Erythroblast (primary cell): ENCODE results near the gene ARHGEF12.

Experiments used
- GATA1 ChIP-seq: IDR thresholded peaks from 2 replicates; pipeline ENCODE4 v1.6.1; 2011; ENCODE audit warnings: low read depth, mild to moderate bottlenecking, control low read depth, low read length, moderate library complexity
- POLR2A ChIP-seq: IDR thresholded peaks from 2 replicates; pipeline ENCODE4 v1.6.1; 2011; ENCODE audit warnings: mild to moderate bottlenecking, low read length

DNA sequence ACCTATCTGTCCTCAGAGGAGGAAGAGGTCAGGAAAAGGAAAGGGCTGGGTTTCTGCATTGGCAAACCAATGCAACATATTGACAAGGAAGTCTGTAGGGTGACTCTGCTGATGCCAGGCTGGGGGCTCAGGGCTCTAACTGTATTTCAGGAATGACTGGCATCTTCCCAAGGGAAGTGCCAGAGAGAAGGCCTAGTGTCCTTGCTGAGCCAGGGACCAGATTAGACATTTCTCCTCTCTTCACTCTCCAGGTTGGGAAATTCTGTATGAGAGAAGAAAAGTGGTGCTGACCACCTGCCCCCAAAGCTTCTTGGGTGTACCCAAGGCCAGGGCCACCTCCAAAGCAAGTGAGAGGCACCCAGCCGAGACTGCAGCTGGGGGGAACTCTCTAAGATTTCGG is 202.5 kb downstream of the ARHGEF12 start:
- TF ChIP-seq POLR2A (no peak), GATA1 (no peak)
